Measurements from ENCODE around the gene KDM2A.

KDM2A gene

GRCh38 chr11:67160045-67160444 lies 41.0 kb downstream of the KDM2A start:
- no peaks in the 10 kb centered on the region for H3K4me1 ChIP-seq (ENCODE audit: insufficient read depth, low read length, poor library complexity, severe bottlenecking)
- no peak overlapping the region for H3K4me2 ChIP-seq (ENCODE audit: low read depth, low read length, poor library complexity, severe bottlenecking)
- peaks cover 82% of the 10 kb centered on the region for H3K79me2 ChIP-seq (ENCODE audit: insufficient read depth, low read length)
- H3K36me3 ChIP-seq (ENCODE audit: insufficient read depth, low read length), result peaks cover 20% of the 10 kb centered on the region; the same call in 1 of the 2 replicates
- TF ChIP-seq CTCF (conservative IDR thresholded peaks at IDR 0.05; ENCODE audit: low read length), result no peak
- TF ChIP-seq EZH2phosphoT487 (IDR thresholded peaks at IDR 0.05; ENCODE audit: borderline replicate concordance), result no peak
- H3K9me3 ChIP-seq (ENCODE audit: insufficient read depth, low read depth, low read length), result no peaks in the 10 kb centered on the region
- no peaks in the 10 kb centered on the region for H3F3A ChIP-seq (ENCODE audit: low read depth)
- H3K9ac ChIP-seq (ENCODE audit: low read depth, low read length, poor library complexity, severe bottlenecking), result no peak overlapping the region
- H3K4me3 ChIP-seq (ENCODE audit: low read length, poor library complexity, severe bottlenecking), result no peak overlapping the region
- peaks cover 48% of the 10 kb centered on the region for H4K20me1 ChIP-seq (ENCODE audit: insufficient read depth, low read length, poor library complexity, severe bottlenecking)
- no peak overlapping the region for H2AFZ ChIP-seq (ENCODE audit: low read length)
- no peaks in the 10 kb centered on the region for H3K9me2 ChIP-seq (replicated peaks; ENCODE audit: low read depth, low read length)
- H3K27me3 ChIP-seq (ENCODE audit: insufficient read depth, low read length, poor library complexity, severe bottlenecking), result no peaks in the 10 kb centered on the region

- H2AFZ ChIP-seq (ENCODE audit: low read length), result no peak overlapping the region
- no peaks in the 10 kb centered on the region for H3K4me1 ChIP-seq (ENCODE audit: insufficient read depth, low read length, poor library complexity, severe bottlenecking)
- H3K9me2 ChIP-seq (replicated peaks; ENCODE audit: low read depth, low read length), result no peaks in the 10 kb centered on the region
- H4K20me1 ChIP-seq (ENCODE audit: insufficient read depth, low read length, poor library complexity, severe bottlenecking), result peaks cover 53% of the 10 kb centered on the region
- H3K9ac ChIP-seq (ENCODE audit: low read depth, low read length, poor library complexity, severe bottlenecking), result no peak overlapping the region
- TF ChIP-seq CTCF (conservative IDR thresholded peaks at IDR 0.05; ENCODE audit: low read length) (peak; percentile 17; the same call in 1 of the 2 replicates), EZH2phosphoT487 (IDR thresholded peaks at IDR 0.05; ENCODE audit: borderline replicate concordance) (no peak)
- no peaks in the 10 kb centered on the region for H3K27me3 ChIP-seq (ENCODE audit: insufficient read depth, low read length, poor library complexity, severe bottlenecking)
- H3K4me3 ChIP-seq (ENCODE audit: low read length, poor library complexity, severe bottlenecking), result no peak overlapping the region
- H3K36me3 ChIP-seq (ENCODE audit: insufficient read depth, low read length), result peaks cover 17% of the 10 kb centered on the region; the same call in 1 of the 2 replicates
- H3K9me3 ChIP-seq (ENCODE audit: insufficient read depth, low read depth, low read length), result no peaks in the 10 kb centered on the region
- H3F3A ChIP-seq (ENCODE audit: low read depth), result no peaks in the 10 kb centered on the region
- peaks cover 86% of the 10 kb centered on the region for H3K79me2 ChIP-seq (ENCODE audit: insufficient read depth, low read length)
- no peak overlapping the region for H3K4me2 ChIP-seq (ENCODE audit: low read depth, low read length, poor library complexity, severe bottlenecking)
These were observed 42.1 kb downstream of the KDM2A start for GRCh38 chr11:67160872-67161783.

- H3K27me3 ChIP-seq (ENCODE audit: insufficient read depth, low read length, poor library complexity, severe bottlenecking), result no peaks in the 10 kb centered on the region
- TF ChIP-seq CTCF (conservative IDR thresholded peaks at IDR 0.05; ENCODE audit: low read length), result no peak
- TF ChIP-seq EZH2phosphoT487 (IDR thresholded peaks at IDR 0.05; ENCODE audit: borderline replicate concordance), result no peak
- H3K9me3 ChIP-seq (ENCODE audit: insufficient read depth, low read depth, low read length), result no peaks in the 10 kb centered on the region
- H3K9ac ChIP-seq (ENCODE audit: low read depth, low read length, poor library complexity, severe bottlenecking), result no peak overlapping the region
- H3K4me1 ChIP-seq (ENCODE audit: insufficient read depth, low read length, poor library complexity, severe bottlenecking), result no peaks in the 10 kb centered on the region
- no peak overlapping the region for H3K4me3 ChIP-seq (ENCODE audit: low read length, poor library complexity, severe bottlenecking)
- peaks cover 17% of the 10 kb centered on the region; the same call in 1 of the 2 replicates for H3K36me3 ChIP-seq (ENCODE audit: insufficient read depth, low read length)
- H2AFZ ChIP-seq (ENCODE audit: low read length), result no peak overlapping the region
- peaks cover 98% of the 10 kb centered on the region for H3K79me2 ChIP-seq (ENCODE audit: insufficient read depth, low read length)
- no peak overlapping the region for H3K4me2 ChIP-seq (ENCODE audit: low read depth, low read length, poor library complexity, severe bottlenecking)
- H3F3A ChIP-seq (ENCODE audit: low read depth), result no peaks in the 10 kb centered on the region
- H3K9me2 ChIP-seq (replicated peaks; ENCODE audit: low read depth, low read length), result no peaks in the 10 kb centered on the region
- H4K20me1 ChIP-seq (ENCODE audit: insufficient read depth, low read length, poor library complexity, severe bottlenecking), result peaks cover 60% of the 10 kb centered on the region
These were observed 43.9 kb downstream of the KDM2A start for GRCh38 chr11:67163006-67163405.
